IMR-90 (cell line): ENCODE measurements around the gene CELSR2. TPM values are rescaled to one million over a fixed set of nuclear protein-coding genes. Genes with fewer than 3 reads are reported as not detected.

Experiments used
- ATAC-seq: fragments of 200-7000 bp; cut with Tn5 transposase; 2 replicates; pipeline ENCODE4 v1.9.1; 2020; ENCODE audit warnings: low read depth, mild to moderate bottlenecking, moderate library complexity
- BruUV-seq: library from RNA; stranded (reverse); fragments of 400-500 nt; replicated peaks from 2 replicates; lab custom pipeline; 2021; lab: Mats Ljungman, UMichigan
- CTCF ChIA-PET: fragments of 300-600 bp; formaldehyde crosslinking; extraction: SDS; loops from one replicate; lab custom pipeline; 2021; ENCODE audit warnings: antibody characterized with exemption; lab: Yijun Ruan, JAX
- POLR2A ChIA-PET: fragments of 300-600 bp; sonication (Branson Sonifier 250); formaldehyde crosslinking; loops from one replicate; lab custom pipeline; 2022; ENCODE audit warnings: antibody characterized with exemption; ENCODE audit not compliant: unreplicated experiment; lab: Charles Lee
- DNase-seq: peaks from one replicate; pipeline ENCODE4 v3.0.0; 2013
- H2AFZ ChIP-seq: replicated peaks from 2 replicates; pipeline ENCODE3; 2013; ENCODE audit warnings: low read length, mild to moderate bottlenecking; ENCODE audit not compliant: poor library complexity
- H2AK5ac ChIP-seq: 2 replicates; pipeline ENCODE4 v1.6.1; 2013; ENCODE audit warnings: low read depth, low read length, inconsistent platforms
- H2AK9ac ChIP-seq: replicated peaks from 2 replicates; pipeline ENCODE3; 2013; ENCODE audit warnings: mild to moderate bottlenecking, low read depth, low read length, moderate library complexity; ENCODE audit not compliant: poor library complexity
- H2BK120ac ChIP-seq: 2 replicates; pipeline ENCODE4 v1.6.1; 2013; ENCODE audit warnings: low read depth, low read length, inconsistent platforms
- H2BK15ac ChIP-seq: 3 replicates; pipeline ENCODE4 v1.6.1; 2013; ENCODE audit warnings: low read depth, low read length, inconsistent platforms
- H2BK20ac ChIP-seq: 2 replicates; pipeline ENCODE4 v1.6.1; 2013; ENCODE audit warnings: low read depth, mild to moderate bottlenecking, inconsistent platforms, low read length, moderate library complexity
- H2BK5ac ChIP-seq: 2 replicates; pipeline ENCODE4 v1.6.1; 2013; ENCODE audit warnings: mild to moderate bottlenecking, low read depth, low read length, inconsistent platforms; ENCODE audit not compliant: poor library complexity, severe bottlenecking
- H3K14ac ChIP-seq: replicated peaks from 2 replicates; pipeline ENCODE4 v1.6.1; 2013; ENCODE audit warnings: low read depth, low read length, inconsistent platforms
- H3K18ac ChIP-seq: 2 replicates; pipeline ENCODE4 v1.6.1; 2013; ENCODE audit warnings: low read depth, low read length, control low read depth
- H3K23ac ChIP-seq: 2 replicates; pipeline ENCODE4 v1.6.1; 2013; ENCODE audit warnings: low read depth, low read length, inconsistent platforms
- H3K27ac ChIP-seq: 2 replicates; pipeline ENCODE4 v1.5.1; 2013; ENCODE audit warnings: mild to moderate bottlenecking, control low read depth, low read length; ENCODE audit not compliant: insufficient read depth
- H3K27me3 ChIP-seq: 2 replicates; pipeline ENCODE4 v1.6.1; 2013; ENCODE audit warnings: low read length; ENCODE audit not compliant: control insufficient read depth, insufficient read depth
- H3K36me3 ChIP-seq: 2 replicates; pipeline ENCODE4 v1.6.1; 2013; ENCODE audit warnings: low read length, mixed read lengths; ENCODE audit not compliant: control insufficient read depth, insufficient read depth
- H3K4ac ChIP-seq: 2 replicates; pipeline ENCODE4 v1.6.1; 2013; ENCODE audit warnings: low read depth, low read length, inconsistent platforms
- H3K4me1 ChIP-seq: 2 replicates; pipeline ENCODE4 v1.6.1; 2013; ENCODE audit warnings: low read length, mixed read lengths; ENCODE audit not compliant: control insufficient read depth, insufficient read depth
- H3K4me2 ChIP-seq: 2 replicates; pipeline ENCODE4 v1.6.1; 2013; ENCODE audit warnings: low read depth, mild to moderate bottlenecking, control low read depth, low read length, moderate library complexity
- H3K4me3 ChIP-seq: 2 replicates; pipeline ENCODE4 v1.5.1; 2013; ENCODE audit warnings: low read depth, mild to moderate bottlenecking, control low read depth, low read length, moderate library complexity; ENCODE audit not compliant: insufficient read depth
- H3K56ac ChIP-seq: 2 replicates; pipeline ENCODE4 v1.6.1; 2013; ENCODE audit warnings: low read length, inconsistent platforms; ENCODE audit not compliant: insufficient read depth; ENCODE audit errors: extremely low read depth
- H3K79me1 ChIP-seq, 2 experiments: 2 replicates each; pipeline ENCODE4 v1.6.1; 2013; ENCODE audit warnings: low read length in 2 of 2, inconsistent platforms in 1 of 2, low read depth in 1 of 2
- H3K9ac ChIP-seq: 2 replicates; pipeline ENCODE4 v1.6.1; 2013; ENCODE audit warnings: low read depth, low read length, control low read depth
- H3K9me1 ChIP-seq: 2 replicates; pipeline ENCODE4 v1.6.1; 2013; ENCODE audit warnings: low read length, inconsistent platforms; ENCODE audit not compliant: insufficient read depth
- H3K9me3 ChIP-seq: 2 replicates; pipeline ENCODE4 v1.6.1; 2013; ENCODE audit warnings: low read length; ENCODE audit not compliant: control insufficient read depth, insufficient read depth
- H4K20me1 ChIP-seq: 2 replicates; pipeline ENCODE4 v1.6.1; 2013; ENCODE audit warnings: low read length, inconsistent platforms; ENCODE audit not compliant: insufficient read depth
- H4K5ac ChIP-seq: 2 replicates; pipeline ENCODE4 v1.6.1; 2013; ENCODE audit warnings: mild to moderate bottlenecking, low read depth, low read length, control low read depth
- H4K8ac ChIP-seq, 2 experiments: 2 replicates each; pipeline ENCODE4 v1.6.1; 2013; ENCODE audit warnings: low read depth in 2 of 2, low read length in 2 of 2, control low read depth in 1 of 2, inconsistent platforms in 1 of 2
- H4K91ac ChIP-seq: 2 replicates; pipeline ENCODE4 v1.6.1; 2013; ENCODE audit warnings: low read depth, low read length, inconsistent platforms; ENCODE audit not compliant: insufficient read depth
- CHD1 ChIP-seq: IDR thresholded peaks from 2 replicates; pipeline ENCODE4 v1.6.1; 2012; ENCODE audit warnings: low read depth, low read length, improper control_type of control experiment
- USF2 ChIP-seq: fragments of 150-350 bp; IDR thresholded peaks from 2 replicates; pipeline ENCODE4 v1.6.1; 2017; ENCODE audit warnings: mild to moderate bottlenecking, antibody characterized with exemption, low read length, low read depth
- WGBS, 2 experiments: methylation state at CpG; one replicate each; pipeline versions ENCODE4 v1.1.5 to v1.1.7; 2013; ENCODE audit warnings: missing lambda C conversion rate in 2 of 2; ENCODE audit not compliant: insufficient read length in 1 of 2; ENCODE audit errors: extremely low coverage in 2 of 2; 5-methylcytosine and 5-hydroxymethylcytosine counted together
- dilution Hi-C: fragments of 300-500 bp; cut with HindIII; formaldehyde crosslinking; loops from one replicate; pipeline ENCODE4 v1.14.3; 2018; ENCODE audit warnings: low sequenced_read_pairs; ENCODE audit not compliant: unreplicated experiment
- in situ Hi-C: fragments of 300-500 bp; cut with MboI; formaldehyde crosslinking; loops from 3 replicates; pipeline ENCODE4 v1.14.3; 2019; ENCODE audit warnings: low sequenced_read_pairs, inconsistent platforms, mixed read lengths
- intact Hi-C: fragments of 100-400 bp; cut with micrococcal nuclease; formaldehyde crosslinking; loops from 2 replicates; pipeline ENCODE4 v1.10.0; 2022
- polyA plus RNA-seq, 3 experiments: library from polyadenylated mRNA; depleted of rRNA; stranded (reverse); fragments of >200 nt; gene quantifications; 2 replicates each; pipeline ENCODE4 v1.2.3, GENCODE V29; 2012; ENCODE audit warnings: low replicate concordance in 1 of 3
- total RNA-seq: library from RNA; depleted of rRNA; stranded (reverse); fragments of >200 nt; gene quantifications from 2 replicates; pipeline ENCODE4 v1.2.3, GENCODE V29; 2012

CELSR2 gene
- total and polyA plus RNA-seq, 2 of the 4 experiments (the other 2 are of a cell fraction), result 1.3 to 5.3 TPM

GRCh38 chr1:109312246-109312645 lies 62.9 kb downstream of the CELSR2 start:
- no peak for TF ChIP-seq CHD1
- TF ChIP-seq USF2, result no peak
- ATAC-seq (no peak), DNase-seq (no peak)
- Histone ChIP-seq H2AFZ (no peak overlapping the region), H4K91ac (no peak overlapping the region), H3K27me3 (no peaks in the 10 kb centered on the region), H2AK9ac (no peak overlapping the region), H4K5ac (no peak overlapping the region), H2BK15ac (no peak overlapping the region), H4K20me1 (peaks cover 3% of the 10 kb centered on the region; the same call in 1 of the 2 replicates), H3K27ac (no peak overlapping the region), H3K4ac (no peak overlapping the region), H3K9me1 (peaks cover 28% of the 10 kb centered on the region), H3K14ac (no peak overlapping the region), H3K4me1 (peaks cover 18% of the 10 kb centered on the region), H3K56ac (no peak overlapping the region), H2AK5ac (no peak overlapping the region), H3K18ac (no peak overlapping the region), H3K36me3 (peaks cover 16% of the 10 kb centered on the region), H2BK5ac (no peak overlapping the region), H2BK120ac (no peak overlapping the region), H3K9ac (no peak overlapping the region), H2BK20ac (no peak overlapping the region), H3K79me1 (no peaks in the 10 kb centered on the region), H4K8ac (no peak overlapping the region), H3K4me3 (no peak overlapping the region), H3K23ac (no peak overlapping the region), H3K4me2 (no peak overlapping the region), H3K9me3 (no peaks in the 10 kb centered on the region)
- BruUV-seq, result no TSS peak
- ChIA-PET CTCF (no interaction called here), POLR2A (no interaction called here)
- intact Hi-C loops, result loop anchor here (5.0 kb wide), 1 partner anchor 40 kb away; no protein-coding TSS in a partner anchor
- in situ Hi-C loops, result no loop called here
- dilution Hi-C loops, result no loop called here
- WGBS, 2 experiments, result no CpG with 5 or more reads among the region's 2 CpGs
